Transverse colon (tissue), 4 donors: ENCODE measurements around the gene TTN. TPM values are rescaled to one million over a fixed set of nuclear protein-coding genes. Genes with fewer than 3 reads are reported as not detected.

ENCODE experiments used
- DNase-seq: peaks from one replicate; pipeline ENCODE4 v3.0.0-alpha.2; 2019
- H3K27ac ChIP-seq, 4 donors: fragments of 200-600 bp; sonication (generic); 2 replicates each; pipeline ENCODE4 v1.5.1; 2016 to 2018; ENCODE audit warnings: inconsistent platforms in 4 of 4
- H3K27me3 ChIP-seq: fragments of 200-600 bp; sonication (generic); 2 replicates; pipeline ENCODE4 v1.5.1; 2017; ENCODE audit warnings: inconsistent platforms
- H3K36me3 ChIP-seq, 4 donors: fragments of 200-600 bp; sonication (generic); 2 replicates each; pipeline ENCODE4 v1.5.1; 2017 to 2019; ENCODE audit warnings: inconsistent platforms in 4 of 4
- H3K4me1 ChIP-seq, 4 donors: fragments of 200-600 bp; sonication (generic); 2 replicates each; pipeline ENCODE4 v1.5.1; 2017 to 2020; ENCODE audit warnings: inconsistent platforms in 4 of 4
- H3K4me3 ChIP-seq, 4 donors: fragments of 200-600 bp; sonication (generic); 1 replicate in 1 of 4; 2 replicates in 3 of 4; pipeline versions ENCODE4 v1.5.1 to v1.6.1; 2017 to 2019; ENCODE audit warnings: inconsistent platforms in 4 of 4
- H3K9me3 ChIP-seq, 2 donors: fragments of 200-600 bp; sonication (generic); 2 replicates each; pipeline ENCODE4 v1.5.1; 2017 to 2019; ENCODE audit warnings: inconsistent platforms in 2 of 2
- EP300 ChIP-seq: sonication (generic); formaldehyde crosslinking; IDR thresholded peaks from one replicate; pipeline ENCODE4 v1.6.1; 2017; ENCODE audit warnings: antibody characterized with exemption, low read depth
- POLR2A ChIP-seq: fragments of 450-650 bp; IDR thresholded peaks from one replicate; pipeline ENCODE4 v1.6.1; 2016; ENCODE audit warnings: antibody characterized with exemption, mild to moderate bottlenecking, moderate library complexity
- POLR2AphosphoS5 ChIP-seq, 3 donors: sonication (generic); formaldehyde crosslinking; IDR thresholded peaks; one replicate each; pipeline ENCODE4 v1.6.1; 2016; ENCODE audit warnings: antibody characterized with exemption in 3 of 3
- WGBS, 2 donors: methylation state at CpG; one replicate each; pipeline ENCODE4 v1.1.5; 2018; ENCODE audit warnings: low coverage in 1 of 2; 5-methylcytosine and 5-hydroxymethylcytosine counted together
- in situ Hi-C, 4 donors: fragments of 200-750 bp; cut with MboI; loops; one replicate each; pipeline versions ENCODE4 v1.15.0 to v1.15.1; 2017; ENCODE audit warnings: low sequenced_read_pairs in 3 of 4, low pct_ligation_motif_present in 1 of 4, low pct_unique_long_range_greater_than_20kb in 1 of 4
- intact Hi-C: fragments of 100-400 bp; cut with DNase I; formaldehyde crosslinking; loops from one replicate; pipeline ENCODE4 v1.15.1; 2023; ENCODE audit warnings: low total_unique reads
- total RNA-seq, 4 donors: library from RNA; depleted of rRNA; stranded (reverse); fragments of >200 nt; gene quantifications; one replicate each; pipeline ENCODE4 v1.1.0, GENCODE V29; 2016
- TF ChIP-seq, protein P1 (sequence below), 5 experiments: fragments of 200-600 bp in 3 of 5; fragments of 450-650 bp in 2 of 5; sonication (generic) in 3 of 5; IDR thresholded peaks; 1 replicate in 2 of 5; 2 replicates in 3 of 5; pipeline ENCODE4 v1.5.1; 2016 to 2017; ENCODE audit warnings: antibody characterized with exemption in 5 of 5, inconsistent platforms in 3 of 5, mild to moderate bottlenecking in 2 of 5, moderate library complexity in 1 of 5

The TTN gene
- total RNA-seq, 4 donors from 2014 or later, result 6.2 to 43.4 (median 18.1) TPM

GRCh38 chr2:178796079-178796677, 11.0 kb downstream of the TTN start:
- DNase-seq, result no peak
- no peaks in the 10 kb centered on the region for H3K36me3 ChIP-seq
- 87 to 94% methylated on average over 2 of the region's 2 CpGs for WGBS, 2 donors
- H3K4me3 ChIP-seq, result no peak overlapping the region
- no peaks in the 10 kb centered on the region for H3K4me1 ChIP-seq
- no peak overlapping the region for H3K27ac ChIP-seq
- H3K27me3 ChIP-seq, result no peaks in the 10 kb centered on the region
- in situ Hi-C loops, result loop anchor here in 1 of 4 donors (10.0 kb wide), 1 partner anchor 119 kb away; no protein-coding TSS in a partner anchor
- no peak for TF ChIP-seq EP300
- TF ChIP-seq, protein P1, sequence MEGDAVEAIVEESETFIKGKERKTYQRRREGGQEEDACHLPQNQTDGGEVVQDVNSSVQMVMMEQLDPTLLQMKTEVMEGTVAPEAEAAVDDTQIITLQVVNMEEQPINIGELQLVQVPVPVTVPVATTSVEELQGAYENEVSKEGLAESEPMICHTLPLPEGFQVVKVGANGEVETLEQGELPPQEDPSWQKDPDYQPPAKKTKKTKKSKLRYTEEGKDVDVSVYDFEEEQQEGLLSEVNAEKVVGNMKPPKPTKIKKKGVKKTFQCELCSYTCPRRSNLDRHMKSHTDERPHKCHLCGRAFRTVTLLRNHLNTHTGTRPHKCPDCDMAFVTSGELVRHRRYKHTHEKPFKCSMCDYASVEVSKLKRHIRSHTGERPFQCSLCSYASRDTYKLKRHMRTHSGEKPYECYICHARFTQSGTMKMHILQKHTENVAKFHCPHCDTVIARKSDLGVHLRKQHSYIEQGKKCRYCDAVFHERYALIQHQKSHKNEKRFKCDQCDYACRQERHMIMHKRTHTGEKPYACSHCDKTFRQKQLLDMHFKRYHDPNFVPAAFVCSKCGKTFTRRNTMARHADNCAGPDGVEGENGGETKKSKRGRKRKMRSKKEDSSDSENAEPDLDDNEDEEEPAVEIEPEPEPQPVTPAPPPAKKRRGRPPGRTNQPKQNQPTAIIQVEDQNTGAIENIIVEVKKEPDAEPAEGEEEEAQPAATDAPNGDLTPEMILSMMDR (IDR thresholded peaks at IDR 0.05), result peak; percentile 17 to 49 (median 44)
- intact Hi-C loops, result loop anchor here (10.0 kb wide), 1 partner anchor 119 kb away; no protein-coding TSS in a partner anchor
- H3K9me3 ChIP-seq, result no peaks in the 10 kb centered on the region

DNA sequence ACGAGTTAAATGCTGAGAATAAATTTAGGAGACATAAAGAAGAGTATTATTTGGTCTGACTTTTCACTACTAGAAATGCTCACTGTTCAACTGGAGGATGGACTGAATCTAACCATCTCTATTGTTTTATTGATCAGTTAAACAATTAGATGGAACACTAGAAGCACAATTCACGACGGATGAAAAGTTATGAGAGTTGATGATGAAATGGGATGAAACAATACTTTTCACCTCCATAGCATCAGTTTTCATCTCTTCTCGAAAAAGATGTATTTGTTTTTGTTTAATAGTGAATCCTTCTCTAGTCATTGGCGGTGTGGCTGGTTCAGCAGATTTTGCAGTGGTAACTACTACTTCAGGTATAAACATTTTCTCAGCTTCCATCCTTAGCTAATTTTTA, 19.3 kb downstream of the TTN start:
- Histone ChIP-seq H3K4me1 (no peaks in the 10 kb centered on the region), H3K9me3 (no peaks in the 10 kb centered on the region), H3K27me3 (no peaks in the 10 kb centered on the region), H3K4me3 (no peak overlapping the region), H3K27ac (no peak overlapping the region), H3K36me3 (no peaks in the 10 kb centered on the region)
- no peak for DNase-seq
- WGBS, 2 donors, result 69 to 77% methylated on average over 5 of the region's 5 CpGs
- in situ Hi-C loops, result no loop called here
- TF ChIP-seq, protein P1 (IDR thresholded peaks at IDR 0.05), result no peak
- no peak for TF ChIP-seq POLR2AphosphoS5 (IDR thresholded peaks at IDR 0.05)
- TF ChIP-seq POLR2A, result no peak
- TF ChIP-seq EP300, result no peak
- intact Hi-C loops, result no loop called here

DNA sequence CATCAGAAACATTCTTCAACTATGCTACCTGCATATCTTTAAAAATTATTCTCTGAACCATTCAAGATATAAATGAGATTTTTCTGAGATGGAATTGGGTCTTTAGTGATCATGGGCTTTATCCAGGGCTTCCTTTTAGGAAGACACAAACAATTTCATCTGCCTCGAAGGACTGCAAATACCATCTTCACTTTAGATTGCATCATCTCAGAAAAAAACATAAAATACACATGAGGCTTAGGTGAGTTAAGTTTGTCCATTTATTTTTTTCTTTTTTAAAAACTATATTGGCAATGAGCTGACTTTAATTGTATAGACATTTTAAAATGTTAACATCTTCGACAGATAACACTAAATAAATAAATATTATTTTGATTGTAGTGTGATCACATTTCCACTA, 20.1 kb downstream of the TTN start:
- H3K36me3 ChIP-seq, result no peaks in the 10 kb centered on the region
- in situ Hi-C loops, result no loop called here
- H3K9me3 ChIP-seq, result no peaks in the 10 kb centered on the region
- intact Hi-C loops, result no loop called here
- no peaks in the 10 kb centered on the region for H3K27me3 ChIP-seq
- no peaks in the 10 kb centered on the region for H3K4me1 ChIP-seq
- WGBS, 2 donors, result 62 to 69% methylated on average over 2 of the region's 2 CpGs
- H3K27ac ChIP-seq, result no peak overlapping the region
- DNase-seq, result no peak
- H3K4me3 ChIP-seq, result no peak overlapping the region
- TF ChIP-seq POLR2AphosphoS5 (IDR thresholded peaks at IDR 0.05) (no peak), EP300 (no peak), POLR2A (no peak)
- TF ChIP-seq, protein P1 (IDR thresholded peaks at IDR 0.05), result no peak

- no peak overlapping the region for H3K27ac ChIP-seq
- no peaks in the 10 kb centered on the region for H3K36me3 ChIP-seq
- DNase-seq, result no peak
- in situ Hi-C loops (no loop called here), intact Hi-C loops (no loop called here)
- no peaks in the 10 kb centered on the region for H3K9me3 ChIP-seq
- no peak overlapping the region for H3K4me3 ChIP-seq
- H3K27me3 ChIP-seq, result no peaks in the 10 kb centered on the region
- 93 to 98% methylated on average over 9 to 10 of the region's 10 CpGs for WGBS, 2 donors
- H3K4me1 ChIP-seq, result no peaks in the 10 kb centered on the region
- TF ChIP-seq, protein P1 (IDR thresholded peaks at IDR 0.05), result no peak
- TF ChIP-seq EP300, result no peak
- no peak for TF ChIP-seq POLR2A
- no peak for TF ChIP-seq POLR2AphosphoS5 (IDR thresholded peaks at IDR 0.05)
Observed at GRCh38 chr2:178783889-178784288, 23.3 kb downstream of the TTN start.
